ENCODE measurements around the gene ZBTB16.

- TF ChIP-seq POLR2AphosphoS5 (IDR thresholded peaks at IDR 0.05; ENCODE audit: borderline replicate concordance, low read depth, low read length) (no peak), EZH2 (IDR thresholded peaks at IDR 0.05) (no peak), FOXP2 (optimal IDR thresholded peaks at IDR 0.05; ENCODE audit: control extremely low read depth, extremely low read length, insufficient read depth) (no peak)
Measured at GRCh38 chr11:114278342-114279065, 219.0 kb downstream of the ZBTB16 start.
